Kidney (tissue), 14 donors: Measurements from ENCODE around the gene PIK3CB. TPM values are rescaled to one million over a fixed set of nuclear protein-coding genes. Genes with fewer than 3 reads are reported as not detected.

Experiments used
- DNase-seq, 5 donors: peaks; one replicate each; pipeline ENCODE4 v3.0.0-alpha.2; 2013 to 2020
- FAIRE-seq: peaks from 2 replicates; lab custom pipeline; 2012; peaks lifted over from hg19 to GRCh38; lab: Jason Lieb, UNC
- H3K27ac ChIP-seq, 2 donors: one replicate each; pipeline ENCODE4 v1.7.0; 2013; ENCODE audit warnings: low read depth in 2 of 2, low read length in 2 of 2, inconsistent platforms in 1 of 2
- H3K27me3 ChIP-seq: one replicate; pipeline ENCODE4 v1.7.1; 2013; ENCODE audit warnings: low read length, inconsistent platforms; ENCODE audit not compliant: control insufficient read depth, insufficient read depth
- H3K36me3 ChIP-seq, 3 donors: one replicate each; pipeline versions ENCODE4 v1.7.0 to v1.7.1; 2013; ENCODE audit warnings: low read length in 3 of 3, control low read depth in 1 of 3, inconsistent platforms in 1 of 3; ENCODE audit not compliant: insufficient read depth in 3 of 3, control insufficient read depth in 2 of 3
- H3K4me1 ChIP-seq, 3 donors: one replicate each; pipeline versions ENCODE4 v1.7.0 to v1.7.1; 2013; ENCODE audit warnings: low read length in 3 of 3, inconsistent platforms in 1 of 3, low read depth in 1 of 3; ENCODE audit not compliant: control insufficient read depth in 2 of 3, insufficient read depth in 2 of 3
- H3K4me3 ChIP-seq, 3 donors: one replicate each; pipeline versions ENCODE4 v1.7.0 to v1.8.1; 2013; ENCODE audit warnings: low read length in 3 of 3, control low read depth in 1 of 3, inconsistent platforms in 1 of 3
- H3K9ac ChIP-seq, 3 donors: one replicate each; pipeline versions ENCODE4 v1.7.0 to v1.7.1; 2013; ENCODE audit warnings: low read length in 3 of 3, control low read depth in 1 of 3, inconsistent platforms in 1 of 3
- H3K9me3 ChIP-seq, 3 donors: one replicate each; pipeline versions ENCODE4 v1.7.0 to v1.7.1; 2013; ENCODE audit warnings: low read length in 3 of 3, control low read depth in 1 of 3, inconsistent platforms in 1 of 3; ENCODE audit not compliant: control insufficient read depth in 2 of 3, insufficient read depth in 1 of 3
- CTCF ChIP-seq: IDR thresholded peaks from 3 replicates; pipeline ENCODE4 v1.5.1; 2012; ENCODE audit warnings: mild to moderate bottlenecking, moderate library complexity, borderline replicate concordance; ENCODE audit not compliant: insufficient read depth; ENCODE audit errors: extremely low read depth
- intact Hi-C: fragments of 100-400 bp; cut with DNase I; formaldehyde crosslinking; loops from one replicate; pipeline ENCODE4 v1.11.1; 2022
- polyA plus RNA-seq: library from polyadenylated mRNA; stranded (reverse); fragments of 350-450 nt; fragmentation: Illumina TruSeq; extraction: RNeasy Lipid Tissue Mini Kit (QIAGEN cat#74804); gene quantifications from one replicate; pipeline ENCODE4 v1.2.3, GENCODE V29; 2014; ENCODE audit warnings: low read depth, low replicate concordance; ENCODE audit not compliant: insufficient read depth
- total RNA-seq: library from RNA; stranded (reverse); fragmentation: NEBNext Ultra II Directional; extraction: Animal tissue kit (Norgen Biotek cat#: 25700); gene quantifications from one replicate; pipeline ENCODE4 v1.2.1, GENCODE V29; 2021
- donor health status: control.
- donor health status: control.
- donor health status: control.
- donor health status: control.
- donor health status: control.
- donor health status: DM: yes; HTN: yes; CAD: no.
- donor health status: Normal renal cell carcinoma (clear cell type).

PIK3CB gene
- total and polyA plus RNA-seq, 2 donors from 2014 or later, result 20.1 to 48.0 TPM

- H3K27me3 ChIP-seq, result no peaks in the 10 kb centered on the region
- no peaks in the 10 kb centered on the region for H3K4me1 ChIP-seq
- FAIRE-seq, result no peak
- intact Hi-C loops, result no loop called here
- DNase-seq, result no peak
- TF ChIP-seq CTCF, result no peak
- no peak overlapping the region for H3K27ac ChIP-seq
- no peak overlapping the region for H3K9ac ChIP-seq
- no peaks in the 10 kb centered on the region for H3K9me3 ChIP-seq
- H3K36me3 ChIP-seq, result no peaks in the 10 kb centered on the region
- no peak overlapping the region for H3K4me3 ChIP-seq
Observed at GRCh38 chr3:138718849-138719248, 115.9 kb downstream of the PIK3CB start.

DNA sequence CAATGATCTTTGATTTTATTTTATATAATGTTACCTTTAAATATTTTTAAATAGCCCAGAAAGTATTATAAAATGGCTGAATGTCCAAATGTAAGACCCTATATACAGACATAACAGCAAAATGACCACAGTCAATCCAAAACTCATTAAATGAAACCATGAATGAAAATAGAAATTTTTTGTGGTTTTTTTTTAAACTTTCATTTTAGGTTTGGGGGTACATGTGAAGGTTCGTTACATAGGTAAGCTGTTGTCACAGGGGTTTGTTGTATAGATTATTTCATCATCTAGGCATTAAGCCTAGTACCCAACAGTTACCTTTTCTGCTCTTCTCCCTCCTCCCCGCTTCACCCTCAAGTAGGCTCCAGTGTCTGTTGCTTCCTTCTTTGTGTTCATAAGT lies 117.4 kb downstream of the PIK3CB start:
- H3K27me3 ChIP-seq, result no peaks in the 10 kb centered on the region
- DNase-seq (no peak), FAIRE-seq (no peak)
- no peaks in the 10 kb centered on the region for H3K9me3 ChIP-seq
- no peak overlapping the region for H3K4me3 ChIP-seq
- intact Hi-C loops, result no loop called here
- no peak for TF ChIP-seq CTCF
- H3K36me3 ChIP-seq, result no peaks in the 10 kb centered on the region
- H3K27ac ChIP-seq, result no peak overlapping the region
- H3K4me1 ChIP-seq, result no peaks in the 10 kb centered on the region
- no peak overlapping the region for H3K9ac ChIP-seq

GRCh38 chr3:138712086-138712485 lies 122.6 kb downstream of the PIK3CB start:
- H3K4me3 ChIP-seq, result no peak overlapping the region
- no peaks in the 10 kb centered on the region for H3K27me3 ChIP-seq
- peaks cover 0 to 10% (median 7%) of the 10 kb centered on the region in 3 donors for H3K36me3 ChIP-seq
- no peaks in the 10 kb centered on the region for H3K4me1 ChIP-seq
- no peak overlapping the region for H3K9ac ChIP-seq
- intact Hi-C loops, result no loop called here
- no peak for DNase-seq
- no peak for TF ChIP-seq CTCF
- no peak overlapping the region for H3K27ac ChIP-seq
- FAIRE-seq, result no peak
- no peaks in the 10 kb centered on the region for H3K9me3 ChIP-seq

DNA sequence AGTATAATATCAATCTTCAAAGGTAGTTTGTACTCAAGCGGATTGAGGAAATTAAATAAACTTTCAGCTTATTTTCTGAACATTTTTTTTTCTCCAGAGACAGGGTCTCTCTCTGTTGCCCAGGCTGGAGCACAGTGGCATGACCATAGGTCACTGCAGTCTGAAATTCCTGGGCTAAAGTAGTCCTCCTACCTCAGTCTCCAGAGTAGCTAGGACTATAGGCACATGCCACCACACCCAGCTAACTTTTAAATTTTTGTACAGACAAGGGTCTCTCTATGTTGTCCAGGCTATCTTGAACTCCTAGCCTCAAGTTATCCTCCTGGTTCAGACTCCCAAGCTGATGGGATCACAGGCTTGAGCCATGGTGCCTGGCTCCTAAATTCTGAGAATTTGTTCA lies 129.1 kb downstream of the PIK3CB start:
- Histone ChIP-seq H3K27ac (no peak overlapping the region), H3K9me3 (no peaks in the 10 kb centered on the region), H3K36me3 (peaks cover 0 to 20% (median 12%) of the 10 kb centered on the region in 3 donors), H3K27me3 (no peaks in the 10 kb centered on the region), H3K4me3 (no peak overlapping the region), H3K9ac (no peak overlapping the region), H3K4me1 (no peaks in the 10 kb centered on the region)
- no peak for DNase-seq
- intact Hi-C loops, result no loop called here
- TF ChIP-seq CTCF, result no peak
- FAIRE-seq, result no peak
